ENCODE results near the gene ZNF507. TPM values are rescaled to one million over a fixed set of nuclear protein-coding genes. Genes with fewer than 3 reads are reported as not detected.

ZNF507 gene
- 29.0 and 29.6 TPM in 2 replicates for total RNA-seq

DNA sequence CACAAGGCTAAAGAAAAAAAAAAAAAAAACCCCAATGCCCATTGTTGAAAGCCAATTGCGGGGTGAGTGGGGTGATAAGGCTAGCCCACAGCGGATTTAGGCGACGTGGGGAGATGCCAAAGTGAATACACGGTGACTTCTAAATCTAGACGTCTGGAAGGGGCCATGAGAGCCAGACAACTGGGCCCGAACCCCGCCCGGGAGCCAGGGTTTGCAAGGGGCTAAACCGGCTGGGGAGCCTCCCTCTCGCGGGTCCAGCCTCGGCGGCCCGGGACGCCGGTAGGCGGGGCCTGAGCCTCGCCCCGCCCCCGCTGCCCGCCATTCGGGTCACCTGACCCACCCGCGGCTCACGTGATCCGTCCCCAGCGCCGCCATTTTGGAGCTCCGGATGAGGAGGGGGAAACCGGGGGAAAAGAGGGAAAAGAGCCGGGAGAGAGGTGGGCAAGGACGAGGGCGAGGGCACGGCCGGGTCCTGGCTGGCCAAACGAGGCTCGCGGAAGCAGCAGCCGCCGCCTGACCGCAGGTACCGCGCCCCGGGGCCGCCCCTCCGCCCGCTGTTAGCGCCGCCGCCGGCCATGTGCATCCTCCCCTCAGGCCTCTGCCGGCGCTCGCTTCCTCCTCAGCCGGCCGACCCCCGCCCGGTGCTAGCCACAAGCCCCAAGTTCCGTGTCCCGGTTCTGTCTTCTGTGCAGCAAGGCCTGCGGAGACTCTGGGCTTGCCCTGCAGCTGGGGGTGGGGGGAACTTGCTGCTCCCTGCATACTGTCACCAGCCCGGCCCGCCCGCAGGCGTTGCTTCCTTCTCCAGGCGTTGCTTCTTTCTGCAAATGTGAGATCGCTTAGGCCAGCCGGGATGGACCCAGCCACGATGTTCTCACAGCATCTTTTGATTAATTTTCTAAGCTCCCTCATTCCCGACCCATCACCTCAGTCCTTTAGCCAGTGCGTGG lies at the start of gene ZNF507:
Gene ZNF507 (plus strand): TSS at position 350 of the 947 bp plus-strand sequence. CDS start 7,221 bp downstream, outside the sequence.
- intact Hi-C loops (cut with micrococcal nuclease), result loop anchor here (1.0 to 10.0 kb wide), 5 partner anchors 60 to 629 kb away; partner anchors contain the start of genes ANKRD27, CEP89, DPY19L3 and FAAP24

DNA sequence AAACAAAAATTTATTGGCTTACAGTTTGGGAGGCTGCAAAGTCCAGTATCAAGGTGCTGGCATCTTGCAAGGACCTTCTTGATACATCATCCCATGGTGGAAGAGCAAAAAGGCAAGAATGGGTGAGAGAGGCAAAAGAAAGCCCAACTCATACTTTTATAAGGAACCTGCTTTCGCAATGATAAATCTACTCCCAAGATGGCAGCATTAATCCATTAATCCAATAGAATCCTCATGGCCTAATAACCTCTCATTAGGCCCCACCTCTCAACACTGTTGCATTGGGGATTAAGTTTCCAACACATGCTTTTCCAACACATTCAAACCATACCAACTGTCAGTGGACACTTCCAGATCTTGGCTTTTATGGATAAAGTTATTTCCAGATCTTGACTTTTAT lies 48.7 kb upstream of the ZNF507 start:
- intact Hi-C loops (cut with micrococcal nuclease), result no loop called here

DNA sequence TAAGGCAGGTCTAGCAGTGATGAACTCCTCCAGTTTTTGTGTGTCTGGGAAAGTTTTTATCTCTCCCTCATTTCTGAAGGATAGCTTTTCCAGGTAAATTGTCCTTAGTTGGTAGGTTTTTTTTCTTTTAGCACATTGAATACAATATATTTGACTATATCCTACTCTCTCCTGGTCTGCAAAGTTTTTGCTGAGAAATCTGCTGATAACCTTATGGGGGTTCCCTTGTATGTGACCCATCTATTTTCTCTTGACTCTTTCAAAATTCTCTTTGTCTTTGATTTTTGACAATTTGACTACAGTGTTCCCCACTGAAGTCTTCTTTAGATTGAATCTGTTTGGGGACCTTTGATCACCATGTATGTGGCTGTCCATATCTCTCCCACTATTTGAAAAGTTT lies 42.6 kb upstream of the ZNF507 start:
- intact Hi-C loops (cut with micrococcal nuclease), result no loop called here

DNA sequence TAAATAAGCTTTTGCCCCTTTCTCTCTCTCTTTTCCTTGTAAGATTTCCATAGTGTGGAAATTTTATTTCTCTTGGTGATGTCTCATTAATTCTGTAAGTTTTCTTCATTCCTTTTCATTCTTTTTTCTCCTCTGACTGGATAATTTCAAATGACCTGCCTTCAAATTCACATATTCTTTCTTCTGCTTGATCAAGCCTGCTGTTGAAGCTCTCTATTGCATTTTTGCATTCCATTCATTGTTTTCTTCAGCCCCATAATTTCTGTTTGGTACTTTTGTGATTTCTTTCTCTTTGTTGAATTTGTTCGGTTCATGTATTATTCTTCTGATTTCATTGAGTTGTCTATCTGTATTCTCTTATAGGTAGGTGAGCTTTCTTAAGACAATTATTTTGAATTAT lies 42.2 kb upstream of the ZNF507 start:
- intact Hi-C loops (cut with micrococcal nuclease), result no loop called here

DNA sequence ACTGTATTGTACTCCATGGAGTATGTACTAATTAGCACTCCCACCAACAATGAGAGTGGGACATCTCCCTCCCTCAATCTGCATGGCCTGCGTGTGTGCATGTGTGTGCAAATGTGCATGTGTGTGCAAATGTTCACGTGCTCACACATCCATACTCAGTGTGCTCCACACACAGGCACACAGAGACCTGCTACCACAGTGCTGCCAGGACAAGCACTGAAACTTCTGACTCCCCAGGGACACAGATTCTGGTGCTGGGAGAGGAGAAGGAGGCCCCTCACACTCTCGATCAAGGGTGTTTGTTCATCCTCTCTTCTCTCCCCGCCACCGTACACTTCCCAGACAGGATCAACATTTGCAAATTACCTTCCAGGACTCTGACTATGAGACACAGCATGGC lies 37.8 kb upstream of the ZNF507 start:
- intact Hi-C loops (cut with micrococcal nuclease), result no loop called here

DNA sequence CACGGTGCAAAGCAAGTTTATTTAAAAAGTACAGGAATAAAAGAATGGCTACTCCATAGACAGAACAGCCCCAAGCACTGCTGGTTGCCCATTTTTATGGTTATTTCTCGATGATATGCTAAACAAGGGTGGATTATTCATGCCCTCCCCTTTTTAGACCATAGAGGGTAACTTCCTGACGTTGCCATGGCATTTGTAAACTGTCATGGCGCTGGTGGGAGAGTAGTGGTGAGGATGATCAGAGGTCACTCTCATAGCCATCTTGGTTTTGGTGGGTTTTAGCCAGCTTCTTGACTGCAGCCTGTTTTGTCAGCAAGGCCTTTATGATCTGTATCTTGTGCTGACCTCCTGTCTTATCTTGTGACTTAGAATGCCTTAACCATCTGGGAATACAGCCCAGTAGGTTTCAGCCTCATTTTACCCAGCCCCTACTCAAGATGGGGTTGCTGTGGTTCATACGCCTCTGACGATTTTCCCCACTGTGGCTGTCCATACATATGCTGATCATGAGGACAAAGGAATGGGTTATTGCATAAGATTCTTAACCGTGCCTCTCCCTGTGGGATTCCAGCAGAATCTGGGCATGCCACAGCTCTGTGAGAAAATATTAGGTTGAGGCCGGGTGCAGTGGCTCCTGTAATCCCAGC lies 36.9 kb upstream of the ZNF507 start:
- intact Hi-C loops (cut with micrococcal nuclease), result no loop called here

DNA sequence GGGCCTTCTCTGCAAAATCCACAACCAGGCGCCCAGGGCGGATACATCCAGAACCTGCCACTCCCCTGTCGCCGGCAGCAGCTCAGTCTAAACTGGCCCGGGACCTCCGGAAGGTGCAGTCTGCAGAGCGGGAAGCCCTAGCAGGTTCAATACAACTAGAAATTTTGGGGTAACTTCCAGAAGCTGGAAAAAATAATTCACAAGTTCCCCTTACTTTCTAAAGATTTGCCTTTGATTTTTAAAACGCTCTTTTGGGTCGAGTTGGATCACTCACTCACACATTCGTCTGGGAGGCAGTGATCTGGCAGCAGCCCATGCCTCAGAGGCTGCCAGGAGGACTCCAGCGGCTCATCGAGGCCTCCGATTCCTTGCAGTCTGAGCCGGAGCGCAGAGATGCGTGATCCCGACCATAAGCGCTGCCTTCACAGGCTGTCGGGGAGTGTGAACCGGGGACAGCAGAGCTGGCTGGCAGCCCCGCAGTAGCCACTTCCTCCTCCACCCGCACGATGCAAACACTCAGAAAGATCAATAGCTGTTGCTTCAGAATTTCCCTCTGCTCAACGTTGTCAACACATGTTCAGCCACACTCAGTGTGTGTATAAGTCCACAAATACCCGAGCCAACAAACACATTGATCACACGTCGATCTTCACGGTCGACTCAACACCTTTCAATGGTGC lies 35.6 kb upstream of the ZNF507 start:
- intact Hi-C loops (cut with micrococcal nuclease), result no loop called here

DNA sequence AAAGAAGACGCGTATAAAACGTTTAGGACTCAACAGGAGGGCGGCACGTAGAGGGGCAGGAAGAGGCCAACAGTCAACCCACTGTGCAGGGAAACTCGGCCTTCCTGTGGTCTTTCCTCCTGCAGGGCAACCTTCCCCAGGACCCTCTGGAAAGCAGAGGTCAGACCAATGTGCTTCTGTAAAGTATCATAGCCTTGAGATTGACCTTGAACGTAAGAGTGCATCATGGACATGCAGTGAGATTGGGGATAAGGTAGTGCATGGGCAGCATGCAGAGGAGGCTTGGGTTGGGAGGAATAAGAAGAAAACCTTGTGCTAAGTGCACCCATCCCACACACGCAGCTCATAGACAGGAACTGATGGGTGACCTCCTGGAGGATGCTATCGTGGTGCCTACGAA lies 34.0 kb upstream of the ZNF507 start:
- intact Hi-C loops (cut with micrococcal nuclease), result no loop called here

DNA sequence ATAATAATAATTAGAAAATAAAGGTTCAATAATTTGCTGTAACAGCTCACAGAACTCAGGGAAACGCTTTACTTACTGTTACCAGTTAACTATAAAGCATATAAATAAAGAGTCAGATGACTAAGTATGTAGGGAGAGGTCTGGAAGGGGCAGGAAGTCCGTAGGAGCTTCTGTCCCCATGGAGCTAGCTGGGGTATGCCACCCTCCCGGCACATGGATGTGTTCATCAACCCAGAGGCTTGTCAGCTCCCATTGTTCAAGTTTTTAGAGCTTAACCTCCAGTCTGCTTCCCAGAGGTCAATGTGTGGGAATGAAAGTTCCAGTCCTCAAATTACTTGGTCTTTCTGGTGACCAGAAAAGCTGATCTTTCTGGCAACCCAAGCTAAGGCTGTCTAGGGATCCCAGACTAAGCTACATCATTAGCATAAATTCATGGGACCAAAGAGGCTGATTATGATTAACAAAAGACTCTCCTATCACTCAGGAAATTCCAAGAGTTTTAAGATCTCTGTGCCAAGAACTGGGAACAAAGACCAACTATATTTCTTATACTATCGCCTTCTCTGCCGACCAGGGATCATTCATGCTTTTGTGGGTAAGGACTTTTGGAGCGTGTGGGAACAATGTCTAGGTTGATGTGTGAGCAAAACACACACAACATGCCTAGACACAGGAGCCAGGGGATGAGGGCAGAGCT lies 31.7 kb upstream of the ZNF507 start:
- intact Hi-C loops (cut with micrococcal nuclease), result no loop called here

DNA sequence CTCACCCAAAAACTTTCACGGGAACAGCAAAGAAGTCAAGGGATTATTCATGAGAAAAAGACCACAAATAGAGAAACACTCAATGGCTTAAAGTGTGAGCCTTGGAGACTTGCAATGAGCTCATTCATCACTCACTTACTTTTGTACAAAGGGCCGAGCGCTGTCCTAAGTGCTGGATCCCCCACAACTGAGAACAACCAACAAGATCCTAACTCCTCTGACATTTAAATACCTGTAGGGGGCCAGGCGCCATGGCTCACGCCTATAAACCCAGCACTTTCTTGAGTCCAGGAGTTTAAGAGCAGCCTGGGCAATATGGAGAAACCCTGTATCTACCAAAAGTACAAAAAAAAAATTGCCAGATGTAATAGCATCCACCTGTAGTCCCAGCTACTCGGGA lies 29.4 kb upstream of the ZNF507 start:
- intact Hi-C loops (cut with micrococcal nuclease), result no loop called here

DNA sequence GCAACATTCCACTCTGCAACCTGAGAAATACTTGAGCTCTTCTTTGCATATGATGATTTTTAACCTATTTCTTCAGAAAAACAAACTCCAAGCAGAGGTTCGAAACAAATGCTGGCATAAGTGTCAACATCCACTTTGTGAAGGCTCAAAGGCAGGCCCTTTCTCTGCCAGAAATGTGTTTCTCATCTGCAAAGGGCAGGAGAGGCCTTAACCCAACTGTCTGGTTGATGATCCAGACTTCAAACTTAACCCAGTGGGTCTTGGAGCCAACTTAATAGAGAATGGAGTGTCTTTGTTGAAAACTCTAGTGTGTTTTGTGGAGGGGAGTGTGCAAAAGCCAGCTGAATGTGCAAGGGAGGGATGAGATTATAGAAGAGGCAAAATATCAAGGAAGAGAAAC lies 28.3 kb upstream of the ZNF507 start:
- intact Hi-C loops (cut with micrococcal nuclease), result no loop called here

DNA sequence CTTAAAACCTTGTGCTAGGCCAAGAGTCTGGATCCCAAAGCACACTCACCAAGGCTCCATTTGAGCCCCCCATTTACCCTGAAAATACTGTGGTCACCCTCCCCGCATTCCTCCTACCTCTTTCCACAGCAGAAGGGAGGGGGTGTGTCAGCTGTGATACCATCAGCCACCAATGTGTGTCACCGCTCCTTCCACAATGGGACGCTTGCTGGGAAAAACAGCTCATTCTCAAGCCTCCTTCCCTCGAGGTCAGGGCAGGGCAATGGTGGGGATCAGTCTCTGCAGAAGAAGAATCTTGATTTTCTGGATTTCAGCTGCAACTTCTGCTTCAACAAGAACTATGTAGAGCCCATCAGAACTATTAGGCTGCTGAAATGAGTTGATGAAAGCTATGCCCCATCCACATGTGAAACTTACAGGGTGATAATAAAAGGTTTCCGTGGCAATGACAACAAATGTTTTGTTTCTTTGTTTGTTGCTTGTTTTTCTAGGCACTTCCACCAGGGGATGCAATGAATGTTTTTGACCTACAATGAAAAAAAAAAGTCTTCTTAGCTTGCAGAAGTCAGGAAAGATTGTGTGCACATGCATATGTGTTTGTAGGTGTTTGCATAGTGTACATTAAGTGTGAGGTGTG lies 26.4 kb upstream of the ZNF507 start:
- intact Hi-C loops (cut with micrococcal nuclease), result no loop called here

DNA sequence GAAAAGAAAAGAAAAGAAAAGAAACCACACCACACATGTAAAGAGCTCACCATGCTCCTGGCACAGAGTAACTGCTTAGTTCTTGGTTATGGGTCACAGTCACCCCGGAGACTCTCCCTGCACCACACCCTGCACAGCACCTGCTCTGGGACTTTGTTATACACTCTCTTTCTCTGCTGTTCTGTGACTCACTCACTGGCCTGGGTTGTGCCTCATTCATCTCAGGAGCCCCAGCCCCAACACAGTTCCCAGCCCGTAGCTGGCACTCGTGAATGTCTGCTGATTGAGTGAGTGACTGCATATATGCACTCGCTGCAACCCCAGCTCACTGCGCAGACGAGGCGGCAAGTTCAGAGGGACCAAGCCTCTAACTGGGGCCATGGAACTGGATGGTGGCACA lies 22.9 kb upstream of the ZNF507 start:
- intact Hi-C loops (cut with micrococcal nuclease), result no loop called here

DNA sequence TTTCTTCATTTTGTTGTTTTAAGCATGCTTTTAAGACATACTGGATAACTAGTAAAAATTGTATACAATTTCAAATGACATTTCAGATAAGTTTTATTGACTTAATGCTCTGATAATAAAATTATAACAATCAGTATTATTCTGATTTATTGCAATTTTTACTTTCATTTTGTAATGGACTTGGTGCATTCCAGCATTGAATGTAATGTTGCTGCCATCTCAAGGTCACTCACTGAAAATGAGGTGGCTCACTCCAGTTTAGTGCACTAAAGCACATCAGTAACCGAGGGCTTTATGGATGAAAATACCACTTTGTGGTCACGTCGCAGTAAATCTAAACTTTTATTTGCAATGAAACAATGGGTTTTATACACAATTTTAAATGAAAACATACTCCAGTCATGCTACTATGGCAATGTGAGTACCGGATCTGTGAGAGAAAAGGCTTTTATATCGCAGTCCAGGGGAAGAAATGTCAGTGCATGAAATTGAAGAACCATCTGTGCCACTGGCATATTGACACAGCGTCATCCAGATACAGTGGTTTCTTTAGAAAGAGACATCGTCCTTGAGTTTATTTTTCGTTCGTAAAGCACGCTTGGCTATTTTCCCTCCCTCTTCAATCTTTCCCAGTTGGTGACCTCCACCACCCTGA lies 20.7 kb upstream of the ZNF507 start:
- intact Hi-C loops (cut with micrococcal nuclease), result no loop called here

DNA sequence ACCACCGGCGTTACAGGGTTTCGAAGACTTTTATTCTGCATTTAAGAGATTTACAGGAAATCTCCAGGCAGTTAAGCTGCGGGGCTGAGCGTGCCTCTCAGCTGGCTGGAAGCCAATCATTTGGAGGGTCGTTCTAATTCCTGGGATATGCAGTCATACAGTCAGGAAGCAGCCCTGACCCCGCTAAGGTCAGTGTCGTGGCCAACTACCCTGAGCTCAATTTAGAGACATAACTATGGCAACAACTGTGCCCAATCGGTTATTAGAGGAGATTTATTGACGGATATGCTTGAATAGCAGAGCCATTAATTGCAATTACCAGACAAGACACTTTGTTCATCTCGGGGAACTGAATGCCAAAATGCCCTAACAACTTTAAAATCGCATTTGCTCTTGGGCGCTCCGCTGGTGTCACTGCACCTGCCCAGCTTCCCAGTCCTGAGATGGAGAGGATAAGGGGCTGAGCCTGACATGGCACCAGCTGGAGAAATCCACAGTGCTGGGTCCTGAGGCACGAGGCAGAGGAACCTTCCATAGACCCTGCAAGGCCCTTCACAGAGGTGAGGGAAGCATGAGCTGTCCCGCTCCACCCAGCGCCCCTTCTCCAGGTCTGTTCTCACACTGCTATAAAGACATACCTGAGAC lies 15.1 kb upstream of the ZNF507 start:
- intact Hi-C loops (cut with micrococcal nuclease), result no loop called here

DNA sequence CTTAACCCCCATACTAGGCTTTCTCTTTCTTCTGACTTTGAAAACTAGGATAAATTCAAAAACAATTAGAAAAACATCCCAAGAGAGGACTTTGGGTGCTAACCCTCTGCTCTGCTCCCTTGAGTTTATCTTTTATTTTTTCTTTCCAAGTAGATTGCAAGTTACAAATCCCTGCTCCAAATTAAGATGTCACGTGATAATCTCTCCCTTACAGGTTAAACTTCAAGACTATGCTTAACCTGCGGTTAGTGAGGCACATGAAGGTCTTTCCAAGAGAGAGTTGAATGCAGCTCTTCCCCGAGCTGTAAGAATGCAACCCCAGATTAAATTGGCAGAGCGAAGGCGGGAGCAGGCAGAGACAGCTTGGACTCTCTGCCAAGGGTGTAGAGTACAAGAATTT lies 12.2 kb upstream of the ZNF507 start:
- intact Hi-C loops (cut with micrococcal nuclease), result no loop called here

DNA sequence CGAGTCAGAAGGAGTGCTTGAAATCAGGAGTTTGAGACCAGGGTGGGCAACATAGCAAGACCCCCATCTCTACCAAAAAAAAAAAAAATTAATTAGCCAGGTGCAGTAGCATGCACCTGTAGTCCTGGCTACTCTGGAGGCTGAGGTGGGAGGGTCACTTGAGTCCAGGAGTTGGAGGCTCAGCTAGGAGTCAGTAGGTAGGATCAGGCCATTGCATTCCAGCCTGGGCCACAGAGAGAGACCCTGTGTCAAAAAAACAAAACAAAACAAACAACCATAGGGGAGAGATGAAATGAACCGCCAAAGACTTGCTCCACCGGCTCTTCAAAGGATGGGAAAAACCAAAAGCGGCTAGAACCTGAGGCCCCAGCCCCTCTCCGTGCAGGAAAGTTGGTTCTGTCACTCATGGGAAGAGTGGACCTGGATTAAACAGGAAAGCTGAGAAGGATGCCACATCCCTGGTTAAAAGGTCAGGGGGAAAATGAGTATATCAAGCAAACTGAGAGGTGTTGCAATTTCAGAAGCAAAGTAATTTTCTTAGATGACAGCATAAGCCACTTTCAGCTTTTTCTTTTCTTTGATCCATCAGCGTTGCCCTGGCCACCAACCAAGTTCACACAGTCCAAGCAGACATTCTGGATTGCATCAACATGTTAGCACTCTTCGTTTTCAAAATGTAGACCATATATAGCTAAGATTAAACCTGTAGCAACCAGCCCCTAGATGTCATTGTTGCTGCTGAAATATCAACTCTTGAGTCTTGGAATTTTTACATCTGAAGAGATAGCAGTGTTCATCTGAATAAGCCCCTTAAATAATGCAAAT lies 8.9 kb upstream of the ZNF507 start:
- intact Hi-C loops (cut with micrococcal nuclease), result no loop called here

DNA sequence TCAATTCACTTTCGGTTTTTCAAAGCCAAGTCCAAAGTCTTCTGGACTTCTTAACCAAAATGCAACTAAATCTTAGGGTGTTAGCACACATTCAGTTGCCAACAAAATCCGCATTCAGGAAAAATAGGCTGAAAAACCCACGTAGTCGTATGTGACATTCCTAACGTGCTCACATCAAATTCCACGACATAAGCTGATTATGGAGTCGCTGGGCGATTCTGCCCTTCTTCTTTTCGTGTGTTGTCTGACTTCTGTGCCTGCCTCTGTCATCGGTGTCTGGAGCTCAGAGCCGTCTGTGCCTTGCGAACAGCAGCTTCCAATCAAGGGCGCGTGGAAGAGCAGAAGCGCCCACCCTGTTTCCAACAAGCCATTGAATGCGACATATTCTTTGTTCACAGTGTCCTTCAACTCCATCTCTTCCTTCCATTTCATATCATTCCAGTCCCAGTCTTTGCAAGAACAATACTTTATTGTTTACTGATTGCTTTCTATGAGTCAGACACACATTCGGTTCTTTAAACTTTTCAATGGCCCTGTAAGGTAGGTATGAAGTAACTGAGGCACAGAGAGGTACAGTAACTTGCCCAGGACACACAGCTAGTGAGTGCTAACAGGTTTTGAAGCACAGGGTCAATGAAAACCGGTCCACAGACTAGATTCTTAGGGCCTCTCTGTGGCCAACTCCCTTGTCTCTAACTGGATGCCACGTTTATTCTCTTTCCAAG lies 8.2 kb upstream of the ZNF507 start:
- intact Hi-C loops (cut with micrococcal nuclease), result no loop called here

All from T-helper 2 cell treated with Interferon-gamma antibody and Interleukin-4, amounts not matched to agents 100 ng/mL and 5 ng/mL, for 36 hours (primary cell).